Measurements from ENCODE around the gene PDE4B. TPM values are rescaled to one million over a fixed set of nuclear protein-coding genes. Genes with fewer than 3 reads are reported as not detected.
A peak's percentile ranks its signal among the peaks of the same experiment; 100 is the strongest.

Gene PDE4B
- total and polyA plus RNA-seq, 7 donors: 4.1 to 191 (median 16.3) TPM

GRCh38 chr1:66366634-66367033 lies 573.9 kb downstream of the PDE4B start:
- no peak for ATAC-seq
- H3K27ac ChIP-seq: no peak overlapping the region
- no peak for TF ChIP-seq CTCF (IDR thresholded peaks at IDR 0.05)
- peaks cover 14% of the 10 kb centered on the region for H3K4me1 ChIP-seq
- H3K27me3 ChIP-seq (ENCODE audit: insufficient read depth in 3 of 3, low read length in 2 of 3): no peaks in the 10 kb centered on the region
- H3K36me3 ChIP-seq (ENCODE audit: insufficient read depth in 1 of 2, low read depth in 1 of 2): peaks cover 17 to 92% of the 10 kb centered on the region in 2 donors
- H3K4me3 ChIP-seq: no peak overlapping the region
- DNase-seq: no peak
- intact Hi-C loops (cut with DNase I): no loop called here
- H3K9me3 ChIP-seq: no peaks in the 10 kb centered on the region

- Histone ChIP-seq H3K27ac (no peak overlapping the region), H3K36me3 (ENCODE audit: insufficient read depth in 1 of 2, low read depth in 1 of 2) (peaks cover 12 to 91% of the 10 kb centered on the region in 2 donors), H3K4me3 (no peak overlapping the region), H3K27me3 (ENCODE audit: insufficient read depth in 3 of 3, low read length in 2 of 3) (no peaks in the 10 kb centered on the region), H3K4me1 (peaks cover 15% of the 10 kb centered on the region), H3K9me3 (no peaks in the 10 kb centered on the region)
- intact Hi-C loops (cut with DNase I): no loop called here
- TF ChIP-seq CTCF (IDR thresholded peaks at IDR 0.05): no peak
- DNase-seq (no peak), ATAC-seq (no peak)
These were observed 574.7 kb downstream of the PDE4B start for GRCh38 chr1:66367369-66367768.

- DNase-seq (no peak), ATAC-seq (no peak)
- no peak for TF ChIP-seq CTCF (IDR thresholded peaks at IDR 0.05)
- intact Hi-C loops (cut with DNase I): no loop called here
- 60 to 66% (median 62%) methylated on average over 5 of the region's 5 CpGs for WGBS, 3 donors
- Histone ChIP-seq H3K4me1 (peaks cover 23% of the 10 kb centered on the region), H3K9me3 (no peaks in the 10 kb centered on the region), H3K27ac (no peak overlapping the region), H3K4me3 (no peak overlapping the region), H3K27me3 (ENCODE audit: insufficient read depth in 3 of 3, low read length in 2 of 3) (no peaks in the 10 kb centered on the region), H3K36me3 (ENCODE audit: insufficient read depth in 1 of 2, low read depth in 1 of 2) (peaks cover 12 to 91% of the 10 kb centered on the region in 2 donors)
These were observed 575.6 kb downstream of the PDE4B start for GRCh38 chr1:66368261-66368660.

GRCh38 chr1:66370462-66370971 lies 577.8 kb downstream of the PDE4B start:
- H3K27ac ChIP-seq: peak overlapping the region; percentile 46

More at GRCh38 chr1:66370462-66370971, 577.8 kb downstream of the PDE4B start:
- peaks cover 12 to 75% of the 10 kb centered on the region in 2 donors for H3K36me3 ChIP-seq (ENCODE audit: insufficient read depth in 1 of 2, low read depth in 1 of 2)
- intact Hi-C loops (cut with DNase I): loop anchor here in 1 of 2 donors (10.0 kb wide), 1 partner anchor 74 kb away; no protein-coding TSS in a partner anchor
- ATAC-seq (no peak), DNase-seq (no peak)
- TF ChIP-seq CTCF (IDR thresholded peaks at IDR 0.05): no peak
- no peak overlapping the region for H3K4me3 ChIP-seq
- H3K9me3 ChIP-seq: no peaks in the 10 kb centered on the region
- peaks cover 24% of the 10 kb centered on the region for H3K4me1 ChIP-seq
- WGBS, 3 donors: 68 to 73% (median 73%) methylated on average over 4 of the region's 4 CpGs
- no peaks in the 10 kb centered on the region for H3K27me3 ChIP-seq (ENCODE audit: insufficient read depth in 3 of 3, low read length in 2 of 3)

All from psoas muscle (tissue), 8 donors.